ENCODE results near the gene CERS4. TPM values are rescaled to one million over a fixed set of nuclear protein-coding genes. Genes with fewer than 3 reads are reported as not detected.
A peak's percentile ranks its signal among the peaks of the same experiment; 100 is the strongest.

Gene CERS4
- total RNA-seq, 4 donors from 2014 or later = 21.0 to 51.7 (median 29.2) TPM

- no peaks in the 10 kb centered on the region for H3K9me3 ChIP-seq
- peaks cover 20 to 52% (median 39%) of the 10 kb centered on the region in 4 donors for H3K36me3 ChIP-seq
- TF ChIP-seq POLR2AphosphoS5 (IDR thresholded peaks at IDR 0.05) = peak; percentile 78 to 89
- TF ChIP-seq CTCF (IDR thresholded peaks at IDR 0.05) = no peak
- DNase-seq (ENCODE audit: extremely low spot score) = peak; percentile 96
- peak within 1 kb of the TSS; percentile 71 to 82 (median 80) for H3K27ac ChIP-seq (replicated peaks in 1 of 4)
- WGBS = 0% methylated on average over 15 of the region's 63 CpGs
- peak within 1 kb of the TSS; percentile 62 to 83 (median 68) for H3K4me3 ChIP-seq
- H3K27me3 ChIP-seq = no peaks in the 10 kb centered on the region
- peaks cover 42 to 51% (median 46%) of the 10 kb centered on the region in 4 donors for H3K4me1 ChIP-seq
- intact Hi-C loops (cut with DNase I) = no loop called here
Observed at GRCh38 chr19:8307965-8308866, 99.0 kb downstream of the CERS4 start, which contains the start of gene CD320. Gene CD320 (minus strand): TSS chr19:8308358. CDS start chr19:8308290, 68 bp downstream.

GRCh38 chr19:8308891-8309291, 99.7 kb downstream of the CERS4 start:
- TF ChIP-seq POLR2AphosphoS5 (IDR thresholded peaks at IDR 0.05) (no peak), POLR2A (IDR thresholded peaks at IDR 0.05; ENCODE audit: low read depth) (no peak), EP300 (IDR thresholded peaks at IDR 0.05) (no peak), CTCF (IDR thresholded peaks at IDR 0.05) (no peak)
- Histone ChIP-seq H3K4me1 (peaks cover 42 to 51% (median 46%) of the 10 kb centered on the region in 4 donors), H3K27ac (replicated peaks in 1 of 4) (peak overlapping the region; percentile 71 to 82 (median 80)), H3K36me3 (peaks cover 20 to 53% (median 41%) of the 10 kb centered on the region in 4 donors), H3K27me3 (no peaks in the 10 kb centered on the region), H3K4me3 (peak overlapping the region; percentile 62 to 83 (median 68)), H3K9me3 (no peaks in the 10 kb centered on the region)
- no peak for DNase-seq (ENCODE audit: extremely low spot score)
- 65% methylated on average over 14 of the region's 17 CpGs for WGBS
- intact Hi-C loops (cut with DNase I) = no loop called here

- intact Hi-C loops (cut with DNase I) = no loop called here
- 91% methylated on average over 17 of the region's 17 CpGs for WGBS
- TF ChIP-seq POLR2AphosphoS5 (IDR thresholded peaks at IDR 0.05) = no peak
- TF ChIP-seq EP300 (IDR thresholded peaks at IDR 0.05) = no peak
- no peak for TF ChIP-seq POLR2A (IDR thresholded peaks at IDR 0.05; ENCODE audit: low read depth)
- TF ChIP-seq CTCF (IDR thresholded peaks at IDR 0.05) = no peak
- Histone ChIP-seq H3K27ac (replicated peaks in 1 of 4) (no peak overlapping the region), H3K9me3 (no peaks in the 10 kb centered on the region), H3K4me1 (peaks cover 37 to 51% (median 46%) of the 10 kb centered on the region in 4 donors), H3K36me3 (peaks cover 29 to 64% (median 54%) of the 10 kb centered on the region in 4 donors), H3K4me3 (no peak overlapping the region), H3K27me3 (no peaks in the 10 kb centered on the region)
- no peak for DNase-seq (ENCODE audit: extremely low spot score)
Observed at GRCh38 chr19:8310342-8311055, 101.3 kb downstream of the CERS4 start.

GRCh38 chr19:8311461-8312260, 102.5 kb downstream of the CERS4 start:
- Histone ChIP-seq H3K4me3 (no peak overlapping the region), H3K9me3 (no peaks in the 10 kb centered on the region), H3K27me3 (no peaks in the 10 kb centered on the region), H3K27ac (replicated peaks in 1 of 4) (peak overlapping the region; percentile 18 to 39 (median 34)), H3K4me1 (peaks cover 33 to 49% (median 40%) of the 10 kb centered on the region in 4 donors), H3K36me3 (peaks cover 34 to 75% (median 65%) of the 10 kb centered on the region in 4 donors)
- WGBS = 84% methylated on average over 9 of the region's 16 CpGs
- TF ChIP-seq POLR2AphosphoS5 (IDR thresholded peaks at IDR 0.05) (peak in 1 of 2 donors; percentile 32), POLR2A (IDR thresholded peaks at IDR 0.05; ENCODE audit: low read depth) (no peak), EP300 (IDR thresholded peaks at IDR 0.05) (no peak)
- intact Hi-C loops (cut with DNase I) = no loop called here
- no peak for DNase-seq (ENCODE audit: extremely low spot score)

Other genes with a start within 250 kb of the CERS4 start
- 10 to 100 TPM; 27.0 to 49.1 (median 38.3) TPM for gene ELAVL1, start 203.7 kb upstream of the CERS4 start, total RNA-seq
- gene CCL25, start 156.6 kb upstream of the CERS4 start, total RNA-seq = not detected
- gene FBN3, start 59.8 kb upstream of the CERS4 start, total RNA-seq = under 1 TPM in 1 of 4 donors, not detected in 3; under 0.01 TPM
- gene CD320, start 99.0 kb downstream of the CERS4 start, total RNA-seq = 10 to 100 TPM; 25.7 to 63.2 (median 47.4) TPM
- gene NDUFA7, start 112.0 kb downstream of the CERS4 start, total RNA-seq = 10 to 100 TPM; 26.1 to 34.0 (median 29.3) TPM
- gene RPS28, start 112.1 kb downstream of the CERS4 start, total RNA-seq = 100 to 1,000 TPM; 256 to 473 (median 358) TPM
- gene KANK3, start 133.9 kb downstream of the CERS4 start, total RNA-seq = 10 to 100 TPM; 23.7 to 36.0 (median 30.0) TPM
- 10 to 100 TPM in 3 of 4 donors, 1 to 10 TPM in 1; 3.7 to 37.9 (median 22.6) TPM for gene ANGPTL4, start 154.8 kb downstream of the CERS4 start, total RNA-seq
- 100 to 1,000 TPM in 1 of 4 donors, 10 to 100 TPM in 3; 27.8 to 101 (median 42.3) TPM for gene RAB11B, start 181.0 kb downstream of the CERS4 start, total RNA-seq
- 100 to 1,000 TPM; 227 to 286 (median 247) TPM for gene MARCHF2, start 203.9 kb downstream of the CERS4 start, total RNA-seq
- 100 to 1,000 TPM; 103 to 126 (median 116) TPM for gene HNRNPM, start 235.6 kb downstream of the CERS4 start, total RNA-seq

Data from esophagus muscularis mucosa (tissue), 4 donors.